ENCODE data around the gene GRK5. TPM values are rescaled to one million over a fixed set of nuclear protein-coding genes. Genes with fewer than 3 reads are reported as not detected.

GRK5 gene
- polyA plus RNA-seq, 3 donors, result 17.1 to 18.6 (median 17.7) TPM

DNA sequence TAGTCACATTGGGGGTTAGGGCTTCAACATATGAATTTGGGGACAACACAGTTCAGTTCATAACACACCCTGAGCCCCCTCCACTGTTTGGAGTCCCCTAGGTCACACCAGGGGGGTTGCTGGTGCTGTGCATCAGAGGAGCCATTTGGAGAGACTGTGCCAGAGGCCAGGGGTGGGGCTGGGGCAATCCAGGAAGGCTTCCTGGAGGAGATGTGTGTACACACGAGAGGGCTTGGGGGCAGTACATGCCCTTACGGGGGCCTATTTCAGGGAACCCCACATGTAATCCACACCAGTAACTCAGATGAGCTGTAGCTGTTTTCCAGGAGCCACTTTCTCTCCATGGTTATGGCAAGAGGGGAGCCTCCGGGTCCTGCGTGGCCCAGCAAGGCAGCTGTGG, 151.7 kb downstream of the GRK5 start:
- no peak for DNase-seq

- no peak for DNase-seq
These were observed 153.0 kb downstream of the GRK5 start for GRCh38 chr10:119360181-119360921.

DNA sequence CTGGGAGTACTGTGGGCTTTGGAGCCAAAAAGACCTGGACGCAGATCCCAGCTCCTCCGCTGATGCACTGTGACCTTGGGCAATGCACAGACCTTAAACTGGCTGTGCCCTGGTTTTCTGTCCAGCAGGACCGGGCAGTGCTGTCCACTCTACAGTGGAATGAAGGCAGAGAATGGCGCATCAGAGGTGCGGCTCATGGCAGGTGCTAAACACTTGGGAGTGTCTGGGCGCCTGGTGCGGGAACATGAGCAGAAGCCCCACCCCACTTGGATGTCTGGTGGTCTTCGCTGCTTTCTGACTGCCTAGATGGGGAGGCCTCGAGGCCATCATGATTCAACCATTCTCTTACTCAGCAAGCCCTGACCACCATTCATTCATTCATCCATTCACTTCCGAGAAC, 153.7 kb downstream of the GRK5 start:
- DNase-seq, result no peak

DNA sequence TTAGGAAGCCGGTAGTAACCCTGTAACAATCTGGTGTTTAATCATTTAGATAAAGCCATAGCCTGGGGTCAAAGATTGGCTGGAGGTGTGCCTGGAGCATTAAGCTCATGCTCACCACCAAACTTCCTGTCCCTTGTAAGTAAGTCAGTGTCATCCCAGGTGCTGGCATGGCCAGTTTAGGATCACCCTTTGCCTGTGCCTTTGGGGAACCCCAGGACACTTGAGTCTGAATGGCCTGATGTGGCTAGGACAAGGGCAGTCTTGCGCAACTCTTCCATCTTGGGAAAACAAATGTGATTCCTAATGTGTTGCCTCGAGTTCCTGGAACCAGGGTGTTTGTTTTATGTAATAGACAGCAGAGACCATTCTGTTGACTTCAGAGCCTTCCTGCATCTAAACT, 154.8 kb downstream of the GRK5 start:
- DNase-seq, result no peak

DNA sequence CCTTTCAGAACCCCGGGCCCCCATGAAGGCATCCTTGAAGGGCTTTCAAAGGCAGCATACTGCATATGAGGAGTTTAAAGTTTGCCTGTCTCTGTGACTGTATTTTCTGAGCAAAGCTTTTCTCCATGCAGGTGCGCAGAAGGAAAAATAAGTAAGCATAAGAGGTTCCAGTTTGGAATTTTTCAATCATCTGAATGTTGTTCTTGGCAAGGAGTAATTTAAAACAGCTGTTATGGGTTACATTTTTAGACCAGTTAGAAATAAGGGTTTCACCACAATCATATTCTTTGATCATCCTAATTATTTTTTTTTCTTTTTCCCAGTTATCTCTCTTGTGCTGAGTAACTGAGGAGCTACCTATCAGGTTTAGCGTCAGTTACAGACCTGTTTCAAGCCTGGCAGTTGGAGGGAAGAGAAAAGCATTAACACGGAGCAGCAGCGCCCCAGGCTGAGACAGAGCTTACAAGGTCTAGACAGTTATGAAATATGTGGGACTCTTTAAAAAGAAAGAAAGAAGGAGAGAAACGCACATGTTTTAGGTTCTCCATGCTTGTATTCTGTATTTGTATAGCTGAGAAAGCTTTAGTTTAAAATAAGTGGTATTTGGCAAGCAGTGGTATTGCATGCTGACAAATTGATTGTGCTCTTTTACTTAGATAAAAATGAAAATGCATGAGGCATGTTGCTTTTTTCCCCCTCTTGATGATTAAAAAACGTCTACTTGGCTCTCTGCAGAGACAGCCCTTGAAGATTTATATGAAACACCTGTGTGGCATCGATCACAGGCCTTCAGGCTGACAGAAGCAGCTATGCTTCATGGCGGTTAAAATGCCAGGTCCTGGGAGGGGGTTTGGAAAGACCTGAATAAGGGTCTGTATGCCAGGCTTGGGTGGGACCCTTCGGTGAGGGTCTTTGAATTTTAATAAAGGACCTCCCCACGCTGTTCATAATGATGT, 157.6 kb downstream of the GRK5 start:
- no peak for DNase-seq

DNA sequence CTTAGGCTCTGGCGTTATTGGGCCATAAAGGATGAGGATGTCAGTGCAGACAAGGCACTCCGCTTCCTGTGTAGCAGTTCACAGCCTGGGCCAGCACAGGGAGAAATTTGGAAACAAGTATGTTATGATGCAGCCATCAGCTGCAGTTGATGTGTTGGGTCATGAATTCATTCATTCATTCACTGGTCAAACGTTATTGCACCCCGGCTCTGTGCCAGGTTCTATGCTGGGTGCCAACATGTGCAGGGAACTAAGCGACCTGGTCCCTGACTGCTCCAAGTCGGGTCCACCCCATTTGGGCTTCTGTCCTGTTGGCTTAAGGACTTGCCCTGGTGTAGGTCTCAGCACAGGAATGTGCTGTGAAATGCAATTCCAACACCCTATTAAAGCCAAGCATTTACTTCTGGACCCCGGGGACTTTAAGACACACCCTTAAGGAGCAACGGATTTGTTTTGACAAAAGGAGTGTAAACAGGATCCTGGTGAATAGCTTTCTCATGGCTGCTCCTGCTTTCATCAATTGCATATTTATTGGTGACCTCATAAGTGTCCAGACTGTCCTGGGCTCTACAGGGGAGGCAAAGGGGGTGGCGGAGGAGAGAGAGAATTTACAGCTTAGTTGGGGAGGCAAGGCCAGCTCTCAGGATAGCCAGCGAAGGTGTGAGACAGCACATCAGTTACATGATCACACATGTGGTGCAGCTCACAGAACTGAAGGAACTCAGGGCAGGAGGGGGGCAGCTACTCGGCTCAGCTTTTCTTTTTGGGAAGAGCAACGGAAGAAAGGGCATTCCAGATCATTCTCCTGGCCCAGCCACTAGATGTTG, 158.6 kb downstream of the GRK5 start:
- DNase-seq, result no peak

DNA sequence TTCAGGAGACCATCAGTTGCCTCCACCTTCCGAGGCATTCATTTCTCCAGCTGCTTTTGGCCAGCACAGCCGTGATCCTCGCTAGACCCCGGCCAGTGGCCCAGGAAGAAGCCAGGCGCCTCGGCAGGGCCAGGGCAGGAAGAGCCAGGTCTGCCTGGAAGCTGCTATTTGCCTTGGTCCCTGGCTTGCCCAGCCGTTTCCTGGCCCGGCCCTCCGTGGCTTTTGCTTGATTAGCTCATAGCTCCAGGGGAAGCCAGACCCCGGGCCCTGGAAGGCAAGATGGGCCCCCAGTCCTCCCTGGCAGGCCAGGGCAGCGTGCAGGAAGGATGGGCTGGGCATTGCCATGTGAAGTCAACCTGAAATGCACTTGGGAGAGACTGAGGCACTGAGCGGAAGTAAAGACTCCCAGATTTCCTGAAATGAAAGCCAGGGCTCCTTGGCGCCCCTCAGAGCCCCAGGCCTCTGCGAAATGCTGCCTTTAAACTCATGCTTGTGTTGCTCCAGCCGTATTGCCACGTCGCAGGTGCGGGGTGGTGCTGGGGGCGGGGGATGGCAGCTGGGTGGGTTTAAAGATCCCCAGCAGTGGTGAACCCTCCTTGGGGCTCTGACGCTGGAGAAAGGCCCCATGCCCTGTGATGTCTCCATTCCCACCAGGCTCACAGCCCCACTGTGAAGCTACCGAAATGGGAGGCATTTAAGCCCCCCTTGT, 160.6 kb downstream of the GRK5 start:
- DNase-seq, result no peak

GRCh38 chr10:119368581-119368980, 161.2 kb downstream of the GRK5 start:
- no peak for DNase-seq

DNA sequence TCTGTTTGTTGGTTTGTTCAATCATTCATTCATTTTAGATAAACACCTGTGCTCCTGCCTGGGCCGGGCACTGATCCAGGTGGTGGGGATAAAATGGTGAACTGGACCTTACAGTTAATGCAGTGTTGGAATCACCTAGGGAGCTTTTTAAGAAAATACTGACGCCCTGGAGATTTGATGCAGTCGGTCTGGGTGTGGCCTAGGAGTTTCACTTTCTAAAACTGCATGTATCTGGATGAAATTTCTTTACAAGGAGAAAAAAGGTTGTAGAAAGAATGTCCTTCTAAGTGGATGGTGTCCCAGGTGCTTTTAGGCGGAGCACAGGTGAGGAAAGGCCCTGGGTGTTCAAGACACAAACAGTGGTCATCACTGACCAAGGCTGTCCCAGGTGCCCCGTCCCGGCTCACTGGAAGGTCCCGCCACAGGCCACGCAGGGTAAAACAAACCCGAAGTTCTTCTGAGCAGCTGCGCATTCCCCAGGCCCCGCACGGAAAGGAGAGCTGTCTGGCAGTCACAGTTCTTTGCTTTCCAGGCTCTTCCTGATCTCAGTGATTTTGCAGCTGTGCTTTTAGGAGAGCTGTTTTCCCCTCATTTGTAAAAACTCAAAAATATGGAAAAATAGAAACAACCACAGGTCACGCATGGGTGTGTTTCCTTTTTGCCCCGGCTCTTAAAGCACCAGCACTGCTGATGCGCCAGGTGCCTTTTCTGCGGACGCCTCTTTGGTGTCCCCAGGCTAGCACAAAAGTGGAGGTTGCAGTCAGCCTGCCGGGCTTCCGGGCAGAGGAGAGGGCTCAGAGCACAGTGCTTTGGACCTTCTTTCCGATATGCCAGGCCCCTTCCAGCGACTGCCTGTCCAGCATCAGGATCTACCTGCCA, 161.9 kb downstream of the GRK5 start:
- peak; percentile 44 for DNase-seq

GRCh38 chr10:119370111-119370741, 162.9 kb downstream of the GRK5 start:
- DNase-seq, result peak; percentile 38

DNA sequence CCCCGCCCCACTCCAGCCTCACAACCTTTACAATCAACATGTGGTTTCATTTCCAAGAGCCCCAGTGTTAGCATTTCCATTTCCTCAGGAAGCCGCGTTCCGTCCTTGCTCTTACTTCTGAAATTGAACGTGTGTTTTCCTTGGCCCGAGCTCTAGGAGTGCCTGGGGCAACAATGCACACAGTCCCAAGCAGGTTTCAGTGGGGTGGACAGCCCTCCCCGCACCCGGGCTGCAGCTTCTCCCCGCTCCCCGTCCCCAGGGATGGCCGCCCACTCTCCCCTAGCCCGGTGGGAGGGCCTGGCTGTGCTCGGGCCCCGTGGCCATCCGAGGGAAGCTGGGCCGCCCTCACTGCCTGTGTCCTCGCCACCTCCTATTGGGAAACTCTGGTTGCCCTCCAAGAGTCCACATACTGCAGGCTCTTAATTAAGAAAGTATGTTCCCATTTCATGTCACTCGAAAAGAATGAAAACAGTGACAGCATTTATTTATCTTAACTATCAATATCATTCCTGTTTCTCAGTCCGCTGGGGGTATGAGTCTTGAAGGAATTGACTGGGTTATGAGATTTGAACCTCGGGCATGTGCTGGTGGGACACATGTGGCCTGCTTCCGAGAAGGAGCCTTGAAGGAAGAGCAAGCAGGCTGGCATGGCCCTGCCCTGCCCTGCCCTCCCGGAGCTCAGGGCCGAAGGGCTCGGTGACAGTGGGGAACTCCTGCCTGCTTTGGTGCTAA, 163.8 kb downstream of the GRK5 start:
- DNase-seq, result peak; percentile 20

GRCh38 chr10:119371704-119372663, 164.6 kb downstream of the GRK5 start:
- no peak for DNase-seq

- no peak for DNase-seq
These were observed 166.1 kb downstream of the GRK5 start for GRCh38 chr10:119373294-119374102.

DNA sequence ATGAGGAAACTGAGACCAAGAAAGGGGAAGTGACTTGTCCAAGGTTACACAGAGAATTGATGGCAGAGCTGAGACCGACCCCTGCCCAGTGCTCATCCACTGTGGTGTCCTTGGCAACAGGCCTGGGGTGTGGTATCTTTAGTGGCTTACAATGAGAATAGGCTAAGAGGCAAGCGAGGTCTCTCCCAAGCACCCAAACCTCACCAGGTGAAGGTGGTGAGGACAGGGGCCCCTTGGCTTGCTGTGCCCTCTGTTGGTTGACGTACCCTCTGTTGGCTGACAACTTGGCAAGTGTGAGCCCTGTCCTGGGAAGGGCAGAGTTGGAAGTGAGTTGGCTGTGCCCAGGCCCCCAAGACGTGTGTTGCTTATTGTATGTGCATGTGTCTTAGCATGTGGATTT, 166.9 kb downstream of the GRK5 start:
- DNase-seq, result no peak

- DNase-seq, result no peak
These were observed 168.4 kb downstream of the GRK5 start for GRCh38 chr10:119375574-119376272.

DNA sequence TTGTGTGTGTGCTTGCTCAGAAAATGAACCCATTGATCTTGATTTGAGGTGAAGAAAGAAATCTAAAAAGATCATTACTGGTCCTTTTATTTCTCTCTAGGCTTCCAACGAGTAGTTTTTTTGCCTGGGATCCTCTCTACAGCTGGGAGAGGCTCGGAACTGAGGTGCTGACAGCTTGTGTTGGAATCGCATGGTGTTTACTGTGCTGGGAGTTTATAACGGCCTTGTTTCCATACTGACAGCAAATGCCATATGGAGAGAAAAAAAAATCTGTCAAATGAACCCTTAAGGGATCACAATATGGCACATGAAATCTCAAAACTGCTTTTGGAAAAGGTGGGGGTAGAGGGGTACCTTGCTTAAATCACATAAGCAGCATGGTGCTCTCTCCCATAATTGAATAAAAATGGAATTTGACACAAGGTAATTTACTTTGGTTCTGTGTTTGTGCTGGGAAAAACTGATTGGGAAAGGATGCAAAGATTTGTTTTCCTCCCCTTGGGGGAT, 170.1 kb downstream of the GRK5 start:
- no peak for DNase-seq

Data from renal pelvis (tissue), 4 donors.